ENCODE data around the gene KBTBD3.

Gene KBTBD3

GRCh38 chr11:106076919-106077608 lies at the start of gene KBTBD3:
Gene KBTBD3 (minus strand): TSS chr11:106077347. CDS start chr11:106059097, 18,250 bp downstream.
- Histone ChIP-seq H3K27me3 (ENCODE audit: control insufficient read depth, insufficient read depth, low read length) (no peaks in the 10 kb centered on the region), H3K4me3 (ENCODE audit: low read length) (peak within 1 kb of the TSS; percentile 98), H3K4me1 (ENCODE audit: control insufficient read depth, insufficient read depth, low read length) (peaks cover 18% of the 10 kb centered on the region), H3K27ac (ENCODE audit: low read depth, low read length) (peak within 1 kb of the TSS; percentile 96), H3K9ac (ENCODE audit: low read length) (peak within 1 kb of the TSS; percentile 98), H3K36me3 (ENCODE audit: control insufficient read depth, insufficient read depth, low read length) (no peaks in the 10 kb centered on the region)

GRCh38 chr11:106121570-106122320 lies 44.6 kb upstream of the KBTBD3 start:
- no peak overlapping the region for H3K9ac ChIP-seq (ENCODE audit: low read length)
- H3K27me3 ChIP-seq (ENCODE audit: control insufficient read depth, insufficient read depth, low read length), result no peaks in the 10 kb centered on the region
- no peaks in the 10 kb centered on the region for H3K36me3 ChIP-seq (ENCODE audit: control insufficient read depth, insufficient read depth, low read length)
- H3K27ac ChIP-seq (ENCODE audit: low read depth, low read length), result no peak overlapping the region
- H3K4me3 ChIP-seq (ENCODE audit: low read length), result no peak overlapping the region
- no peaks in the 10 kb centered on the region for H3K4me1 ChIP-seq (ENCODE audit: control insufficient read depth, insufficient read depth, low read length)

- Histone ChIP-seq H3K27ac (ENCODE audit: low read depth, low read length) (no peak overlapping the region), H3K36me3 (ENCODE audit: control insufficient read depth, insufficient read depth, low read length) (no peaks in the 10 kb centered on the region), H3K9ac (ENCODE audit: low read length) (no peak overlapping the region), H3K27me3 (ENCODE audit: control insufficient read depth, insufficient read depth, low read length) (no peaks in the 10 kb centered on the region), H3K4me3 (ENCODE audit: low read length) (no peak overlapping the region), H3K4me1 (ENCODE audit: control insufficient read depth, insufficient read depth, low read length) (no peaks in the 10 kb centered on the region)
Measured at GRCh38 chr11:106105986-106106385, 28.8 kb upstream of the KBTBD3 start.

GRCh38 chr11:106101819-106102218 lies 24.7 kb upstream of the KBTBD3 start:
- Histone ChIP-seq H3K4me1 (ENCODE audit: control insufficient read depth, insufficient read depth, low read length) (no peaks in the 10 kb centered on the region), H3K4me3 (ENCODE audit: low read length) (no peak overlapping the region), H3K9ac (ENCODE audit: low read length) (no peak overlapping the region), H3K27me3 (ENCODE audit: control insufficient read depth, insufficient read depth, low read length) (no peaks in the 10 kb centered on the region), H3K27ac (ENCODE audit: low read depth, low read length) (no peak overlapping the region), H3K36me3 (ENCODE audit: control insufficient read depth, insufficient read depth, low read length) (no peaks in the 10 kb centered on the region)

GRCh38 chr11:106101370-106101769 lies 24.2 kb upstream of the KBTBD3 start:
- Histone ChIP-seq H3K4me1 (ENCODE audit: control insufficient read depth, insufficient read depth, low read length) (no peaks in the 10 kb centered on the region), H3K4me3 (ENCODE audit: low read length) (no peak overlapping the region), H3K36me3 (ENCODE audit: control insufficient read depth, insufficient read depth, low read length) (no peaks in the 10 kb centered on the region), H3K9ac (ENCODE audit: low read length) (no peak overlapping the region), H3K27me3 (ENCODE audit: control insufficient read depth, insufficient read depth, low read length) (no peaks in the 10 kb centered on the region), H3K27ac (ENCODE audit: low read depth, low read length) (no peak overlapping the region)

GRCh38 chr11:106098893-106099553 lies 21.9 kb upstream of the KBTBD3 start:
- peaks cover 2% of the 10 kb centered on the region for H3K36me3 ChIP-seq (ENCODE audit: control insufficient read depth, insufficient read depth, low read length)
- H3K27me3 ChIP-seq (ENCODE audit: control insufficient read depth, insufficient read depth, low read length), result no peaks in the 10 kb centered on the region
- H3K4me1 ChIP-seq (ENCODE audit: control insufficient read depth, insufficient read depth, low read length), result no peaks in the 10 kb centered on the region
- H3K4me3 ChIP-seq (ENCODE audit: low read length), result no peak overlapping the region
- H3K27ac ChIP-seq (ENCODE audit: low read depth, low read length), result no peak overlapping the region
- no peak overlapping the region for H3K9ac ChIP-seq (ENCODE audit: low read length)

GRCh38 chr11:106092446-106092845 lies 15.3 kb upstream of the KBTBD3 start:
- peaks cover 13% of the 10 kb centered on the region for H3K4me1 ChIP-seq (ENCODE audit: control insufficient read depth, insufficient read depth, low read length)
- H3K4me3 ChIP-seq (ENCODE audit: low read length), result no peak overlapping the region
- no peak overlapping the region for H3K9ac ChIP-seq (ENCODE audit: low read length)
- no peak overlapping the region for H3K27ac ChIP-seq (ENCODE audit: low read depth, low read length)
- peaks cover 5% of the 10 kb centered on the region for H3K36me3 ChIP-seq (ENCODE audit: control insufficient read depth, insufficient read depth, low read length)
- no peaks in the 10 kb centered on the region for H3K27me3 ChIP-seq (ENCODE audit: control insufficient read depth, insufficient read depth, low read length)

- Histone ChIP-seq H3K9ac (ENCODE audit: low read length) (no peak overlapping the region), H3K36me3 (ENCODE audit: control insufficient read depth, insufficient read depth, low read length) (peaks cover 5% of the 10 kb centered on the region), H3K4me1 (ENCODE audit: control insufficient read depth, insufficient read depth, low read length) (peaks cover 13% of the 10 kb centered on the region), H3K27me3 (ENCODE audit: control insufficient read depth, insufficient read depth, low read length) (no peaks in the 10 kb centered on the region), H3K4me3 (ENCODE audit: low read length) (no peak overlapping the region), H3K27ac (ENCODE audit: low read depth, low read length) (no peak overlapping the region)
Measured at GRCh38 chr11:106091480-106092123, 14.5 kb upstream of the KBTBD3 start.

- H3K27me3 ChIP-seq (ENCODE audit: control insufficient read depth, insufficient read depth, low read length), result no peaks in the 10 kb centered on the region
- peaks cover 13% of the 10 kb centered on the region for H3K4me1 ChIP-seq (ENCODE audit: control insufficient read depth, insufficient read depth, low read length)
- no peak overlapping the region for H3K27ac ChIP-seq (ENCODE audit: low read depth, low read length)
- peaks cover 7% of the 10 kb centered on the region for H3K36me3 ChIP-seq (ENCODE audit: control insufficient read depth, insufficient read depth, low read length)
- no peak overlapping the region for H3K4me3 ChIP-seq (ENCODE audit: low read length)
- no peak overlapping the region for H3K9ac ChIP-seq (ENCODE audit: low read length)
Measured at GRCh38 chr11:106088896-106089295, 11.7 kb upstream of the KBTBD3 start.

GRCh38 chr11:106087815-106088435 lies 10.8 kb upstream of the KBTBD3 start:
- Histone ChIP-seq H3K36me3 (ENCODE audit: control insufficient read depth, insufficient read depth, low read length) (peaks cover 7% of the 10 kb centered on the region), H3K4me3 (ENCODE audit: low read length) (no peak overlapping the region), H3K27ac (ENCODE audit: low read depth, low read length) (no peak overlapping the region), H3K4me1 (ENCODE audit: control insufficient read depth, insufficient read depth, low read length) (peaks cover 13% of the 10 kb centered on the region), H3K9ac (ENCODE audit: low read length) (no peak overlapping the region), H3K27me3 (ENCODE audit: control insufficient read depth, insufficient read depth, low read length) (no peaks in the 10 kb centered on the region)

- no peak overlapping the region for H3K9ac ChIP-seq (ENCODE audit: low read length)
- H3K27me3 ChIP-seq (ENCODE audit: control insufficient read depth, insufficient read depth, low read length), result no peaks in the 10 kb centered on the region
- H3K27ac ChIP-seq (ENCODE audit: low read depth, low read length), result no peak overlapping the region
- no peak overlapping the region for H3K4me3 ChIP-seq (ENCODE audit: low read length)
- H3K36me3 ChIP-seq (ENCODE audit: control insufficient read depth, insufficient read depth, low read length), result peaks cover 7% of the 10 kb centered on the region
- H3K4me1 ChIP-seq (ENCODE audit: control insufficient read depth, insufficient read depth, low read length), result peaks cover 13% of the 10 kb centered on the region
Measured at GRCh38 chr11:106086850-106087249, 9.7 kb upstream of the KBTBD3 start.

- peaks cover 6% of the 10 kb centered on the region for H3K36me3 ChIP-seq (ENCODE audit: control insufficient read depth, insufficient read depth, low read length)
- H3K27ac ChIP-seq (ENCODE audit: low read depth, low read length), result no peak overlapping the region
- peaks cover 14% of the 10 kb centered on the region for H3K4me1 ChIP-seq (ENCODE audit: control insufficient read depth, insufficient read depth, low read length)
- H3K27me3 ChIP-seq (ENCODE audit: control insufficient read depth, insufficient read depth, low read length), result no peaks in the 10 kb centered on the region
- no peak overlapping the region for H3K9ac ChIP-seq (ENCODE audit: low read length)
- H3K4me3 ChIP-seq (ENCODE audit: low read length), result no peak overlapping the region
Measured at GRCh38 chr11:106086135-106086534, 9.0 kb upstream of the KBTBD3 start.
